HG03097 (cell line): Measurements from ENCODE around the gene CEP43.

ENCODE experiments used
- ATAC-seq: cut with Tn5 transposase; IDR thresholded peaks from one replicate; pipeline ENCODE4 v1.9.1; 2021; ENCODE audit not compliant: unreplicated experiment, low FRiP score

Gene CEP43, protein sequence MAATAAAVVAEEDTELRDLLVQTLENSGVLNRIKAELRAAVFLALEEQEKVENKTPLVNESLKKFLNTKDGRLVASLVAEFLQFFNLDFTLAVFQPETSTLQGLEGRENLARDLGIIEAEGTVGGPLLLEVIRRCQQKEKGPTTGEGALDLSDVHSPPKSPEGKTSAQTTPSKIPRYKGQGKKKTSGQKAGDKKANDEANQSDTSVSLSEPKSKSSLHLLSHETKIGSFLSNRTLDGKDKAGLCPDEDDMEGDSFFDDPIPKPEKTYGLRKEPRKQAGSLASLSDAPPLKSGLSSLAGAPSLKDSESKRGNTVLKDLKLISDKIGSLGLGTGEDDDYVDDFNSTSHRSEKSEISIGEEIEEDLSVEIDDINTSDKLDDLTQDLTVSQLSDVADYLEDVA

DNA sequence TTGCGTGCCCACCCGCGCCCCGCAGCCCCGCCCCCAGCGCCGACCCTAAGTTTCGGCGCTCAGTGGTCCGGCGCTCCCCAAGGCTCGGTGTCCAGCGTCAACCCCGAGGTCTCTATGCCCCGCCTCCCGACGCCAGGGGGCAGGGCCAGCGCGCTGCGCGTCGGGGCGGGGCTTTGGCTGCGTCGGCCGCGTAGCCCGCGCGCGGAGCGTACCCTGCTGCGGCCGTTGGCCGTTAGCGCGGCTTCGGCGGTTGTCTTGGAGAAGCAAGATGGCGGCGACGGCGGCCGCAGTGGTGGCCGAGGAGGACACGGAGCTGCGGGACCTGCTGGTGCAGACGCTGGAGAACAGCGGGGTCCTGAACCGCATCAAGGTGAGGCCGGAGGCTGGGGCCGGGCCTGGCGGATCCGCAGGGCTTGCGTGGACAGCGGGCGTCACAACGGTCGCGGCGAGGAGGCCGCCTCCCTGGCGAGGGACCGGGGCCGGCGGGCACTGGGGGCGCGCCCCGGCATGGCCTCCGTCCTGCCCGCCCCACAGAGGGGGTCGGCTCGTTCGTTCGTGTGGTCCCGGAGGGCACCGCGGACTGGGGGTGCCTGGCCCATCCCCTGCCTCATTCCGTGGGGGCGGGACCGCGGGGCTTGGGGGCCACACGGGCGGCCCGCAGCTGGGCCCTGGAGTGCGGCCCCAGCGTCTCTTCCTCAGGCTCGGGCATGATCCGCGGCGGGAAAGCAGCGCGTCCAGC lies at the start of gene CEP43:
Gene CEP43 (plus strand): TSS at position 253 of the 739 bp plus-strand sequence. CDS start 16 bp downstream, at position 269.
- peak; percentile 89 for ATAC-seq

DNA sequence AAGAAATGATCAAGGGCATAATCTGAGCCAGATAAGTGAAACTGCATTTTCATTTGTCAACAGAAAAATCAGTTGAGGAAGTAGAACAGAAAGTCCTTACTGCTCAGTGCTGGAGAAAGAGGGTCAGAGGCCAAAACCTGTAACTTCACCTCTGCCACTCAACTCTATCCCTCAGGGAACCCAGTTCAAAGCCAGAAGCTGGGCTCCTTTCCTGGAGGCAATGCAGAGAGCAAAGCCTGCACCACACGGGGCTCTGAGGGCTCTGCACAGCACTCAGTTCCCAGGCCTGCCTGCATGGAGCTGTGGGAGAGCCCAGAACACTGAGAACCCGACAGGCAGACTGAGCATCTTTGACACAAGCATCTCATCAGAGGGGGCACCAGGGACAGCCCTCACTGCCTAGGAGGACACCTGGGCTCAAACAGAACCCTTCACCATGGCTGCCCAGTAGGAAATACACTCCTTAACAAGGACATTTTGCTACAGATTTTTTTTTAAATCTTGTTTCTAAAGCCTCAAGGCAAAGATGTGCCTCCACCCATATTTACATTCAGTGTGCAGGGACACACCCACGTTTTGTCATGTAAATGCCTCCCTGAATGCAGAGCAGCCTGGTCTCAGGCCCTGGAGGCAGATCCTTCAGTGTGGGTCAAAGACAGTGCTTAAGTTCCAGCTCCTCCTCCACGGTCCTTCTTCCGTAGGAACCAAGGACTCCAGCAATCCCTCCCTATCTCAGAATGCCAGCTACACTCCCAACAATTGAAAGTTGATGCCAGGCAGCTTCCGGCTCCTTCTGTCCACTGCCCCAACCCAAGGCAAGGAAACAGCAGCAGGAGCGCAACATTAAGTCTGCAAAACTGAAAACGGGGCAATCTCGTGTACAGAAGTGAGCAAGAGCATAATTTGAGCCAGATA lies 49.4 kb upstream of the CEP43 start:
- no peak for ATAC-seq

DNA sequence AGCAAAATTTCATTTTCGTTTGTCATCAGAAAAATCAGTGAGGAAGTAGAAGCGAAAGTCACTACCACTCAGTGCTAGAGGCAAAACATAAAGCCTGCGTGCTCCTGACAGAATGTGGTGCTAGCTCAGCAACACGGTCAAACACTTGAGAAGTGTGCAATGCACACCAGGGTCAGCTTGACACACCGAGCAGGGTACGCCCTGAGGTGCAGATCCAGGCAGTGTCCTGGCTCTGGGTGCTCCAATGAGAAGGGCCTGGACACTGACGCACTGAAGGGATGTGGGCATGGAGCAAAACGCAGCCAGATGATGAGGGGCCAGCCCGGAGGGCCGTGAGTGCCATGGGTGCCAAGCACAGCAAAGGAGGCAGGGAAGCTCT lies 48.8 kb upstream of the CEP43 start:
- ATAC-seq, result peak; percentile 40

DNA sequence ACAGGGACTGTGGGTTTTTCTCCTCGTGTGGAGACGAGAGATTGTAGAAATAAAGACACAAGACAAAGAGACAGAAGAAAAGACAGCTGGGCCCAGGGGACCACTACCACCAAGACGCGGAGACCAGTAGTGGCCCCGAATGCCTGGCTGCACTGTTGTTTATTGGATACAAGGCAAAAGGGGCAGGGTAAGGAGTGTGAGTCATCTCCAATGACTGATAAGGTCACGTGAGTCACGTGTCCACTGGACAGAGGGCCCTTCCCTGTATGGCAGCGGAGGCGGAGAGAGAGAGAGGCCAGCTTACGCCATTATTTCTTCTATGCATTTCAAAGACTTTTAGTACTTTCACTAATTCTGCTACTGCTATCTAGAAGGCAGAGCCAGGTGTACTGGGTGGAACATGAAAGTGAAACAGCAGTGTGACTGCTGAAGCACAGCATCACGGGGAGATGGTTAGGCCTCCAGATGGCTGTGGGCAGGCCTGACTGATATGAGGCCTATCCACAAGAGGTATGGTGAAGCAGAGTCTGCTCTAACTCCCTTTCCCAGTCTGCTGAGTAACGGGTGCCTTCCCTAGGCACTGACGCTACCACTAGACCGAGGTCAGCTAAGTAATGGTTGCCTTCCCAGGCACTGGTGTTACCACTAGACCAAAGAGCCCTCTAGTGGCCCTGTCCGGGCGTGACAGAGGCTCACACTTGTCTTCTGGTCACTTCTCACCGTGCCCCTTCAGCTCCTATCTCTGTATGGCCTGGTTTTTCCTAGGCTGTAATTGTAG lies 48.1 kb upstream of the CEP43 start:
- ATAC-seq, result peak; percentile 92

DNA sequence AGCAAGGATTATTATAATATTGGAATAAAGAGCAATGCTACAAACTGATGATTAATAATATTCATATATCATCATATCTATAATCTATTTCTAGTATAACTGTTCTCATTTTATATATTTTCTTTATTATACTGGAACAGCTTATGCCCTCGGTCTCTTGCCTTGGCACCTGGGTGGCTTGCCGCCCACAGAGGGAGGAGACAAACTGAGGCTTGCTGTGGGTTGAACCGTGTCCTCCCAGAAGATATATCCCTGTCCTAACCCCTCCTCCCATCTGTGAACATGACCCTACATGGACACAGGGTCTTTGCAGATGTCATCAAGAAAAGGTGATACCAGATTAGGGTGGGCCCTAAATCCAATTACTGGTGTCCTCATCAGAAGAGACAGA lies 47.5 kb upstream of the CEP43 start:
- ATAC-seq, result no peak

DNA sequence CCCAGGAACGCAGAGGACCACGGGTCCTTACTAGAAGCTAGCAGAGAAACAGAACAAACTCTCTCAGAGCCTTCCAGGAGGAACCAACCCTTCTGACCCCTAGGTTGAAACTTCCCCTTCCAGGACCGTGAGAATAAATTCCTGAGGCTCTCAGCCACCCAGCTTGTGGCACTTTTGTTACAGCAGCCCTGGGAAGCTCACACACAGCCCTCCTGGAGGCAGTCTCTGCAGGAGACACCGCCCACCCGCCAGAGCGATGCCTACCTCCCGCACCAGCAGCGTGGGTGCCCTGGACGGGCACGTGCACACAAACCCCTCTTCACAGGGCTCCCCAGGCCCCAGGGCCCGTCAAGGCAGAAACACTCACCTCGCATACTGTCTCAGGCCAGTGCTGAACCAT lies 47.1 kb upstream of the CEP43 start:
- ATAC-seq, result no peak

DNA sequence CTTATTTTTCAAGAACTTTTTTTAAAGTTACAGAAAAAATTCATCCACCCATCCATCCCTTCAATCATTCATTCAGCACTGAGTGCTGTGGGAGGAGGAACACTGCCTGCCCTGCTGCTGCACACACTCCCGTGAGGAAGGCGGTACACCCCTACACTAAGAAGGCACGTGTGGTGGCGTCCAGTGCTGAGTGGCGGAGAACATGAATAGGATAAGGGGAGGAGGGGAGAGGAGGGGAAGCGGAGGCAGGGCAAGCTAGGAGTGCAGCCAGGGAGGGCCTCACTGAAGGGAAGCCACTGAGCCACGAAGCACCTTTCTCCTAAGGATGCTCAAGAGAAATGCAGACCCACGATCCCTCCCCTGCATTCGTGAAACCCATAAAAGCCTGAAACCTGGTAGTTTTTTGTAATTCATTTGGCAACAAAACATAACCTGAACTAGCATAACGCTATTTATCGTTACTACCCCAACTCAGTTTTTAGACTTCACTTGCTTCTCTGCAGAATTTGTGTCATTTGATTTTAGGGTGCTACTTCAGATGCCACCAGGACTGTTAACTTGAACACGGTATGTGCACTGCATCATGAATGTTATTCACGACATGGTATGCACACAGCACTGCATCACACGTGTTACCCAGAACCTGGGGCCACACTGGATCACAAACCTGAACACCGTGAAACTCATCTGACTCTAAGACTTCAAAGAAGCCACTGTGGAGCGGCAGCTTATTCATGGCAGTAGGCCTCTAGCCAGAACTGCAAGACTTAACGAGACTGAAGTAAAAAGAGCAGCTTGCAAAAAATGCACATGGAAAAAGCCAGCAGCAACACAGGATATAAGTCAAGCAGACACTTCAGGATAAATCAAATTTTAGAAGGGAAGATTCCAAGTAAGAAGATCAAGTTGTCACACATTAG lies 46.4 kb upstream of the CEP43 start:
- ATAC-seq, result no peak

DNA sequence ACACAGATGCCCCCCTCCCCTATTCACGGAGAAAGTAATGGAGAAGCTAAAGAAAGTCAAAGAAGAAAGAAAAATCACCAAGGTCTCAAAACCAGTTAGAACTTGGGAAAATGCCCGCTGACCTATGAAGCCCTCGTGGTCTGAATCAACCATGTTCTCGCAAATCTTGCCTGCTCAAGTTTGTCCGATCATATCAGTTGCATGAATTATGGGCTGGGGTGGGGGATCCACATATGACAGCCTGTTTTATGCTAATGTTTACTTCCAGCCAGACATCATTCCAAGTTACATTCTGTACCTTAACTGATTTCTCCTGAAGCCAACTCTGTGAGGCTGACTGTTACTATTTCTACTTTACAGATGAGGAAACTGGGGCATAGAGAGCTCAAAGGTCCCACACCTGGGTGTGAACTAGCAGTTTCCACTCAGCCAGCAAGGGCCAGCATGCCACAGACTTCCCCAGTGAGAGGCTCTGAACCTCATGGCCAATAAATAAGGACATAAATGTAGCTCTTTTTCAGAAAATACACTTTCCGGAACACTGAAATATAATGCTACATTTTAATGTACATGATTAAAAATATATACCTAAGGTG lies 45.0 kb upstream of the CEP43 start:
- ATAC-seq, result no peak

DNA sequence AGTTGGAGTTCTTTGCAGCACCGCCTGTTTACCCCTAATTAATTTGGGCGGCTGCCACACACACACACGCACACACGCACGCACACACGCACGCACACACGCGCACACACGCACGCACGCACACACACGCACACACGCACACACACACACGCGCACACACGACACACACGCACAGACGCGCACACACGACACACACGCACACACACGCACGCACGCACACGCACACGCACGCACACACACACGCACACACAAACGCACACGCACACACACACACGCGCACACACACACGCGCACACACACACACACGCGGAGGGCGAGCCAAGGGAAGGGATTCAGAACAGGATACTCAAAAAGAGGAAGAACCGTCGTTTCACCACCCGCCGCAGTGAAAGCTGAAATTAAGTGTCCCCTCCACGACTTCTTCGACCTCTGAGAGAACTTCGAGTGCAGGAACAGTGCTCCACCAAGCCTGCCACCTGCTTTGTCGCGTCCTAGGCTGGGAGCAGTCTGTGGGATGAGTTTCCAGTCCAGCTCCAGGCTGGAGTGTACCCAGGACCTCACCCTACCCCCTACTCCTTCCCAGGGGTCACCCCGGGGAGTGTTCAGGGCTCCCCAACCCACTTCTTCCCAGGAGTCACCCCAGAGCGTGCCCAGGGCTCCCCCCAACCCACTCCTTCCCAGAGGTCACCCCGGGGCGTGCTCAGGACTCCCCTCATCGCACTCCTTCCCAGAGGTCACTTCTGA lies 43.9 kb upstream of the CEP43 start:
- ATAC-seq, result no peak

DNA sequence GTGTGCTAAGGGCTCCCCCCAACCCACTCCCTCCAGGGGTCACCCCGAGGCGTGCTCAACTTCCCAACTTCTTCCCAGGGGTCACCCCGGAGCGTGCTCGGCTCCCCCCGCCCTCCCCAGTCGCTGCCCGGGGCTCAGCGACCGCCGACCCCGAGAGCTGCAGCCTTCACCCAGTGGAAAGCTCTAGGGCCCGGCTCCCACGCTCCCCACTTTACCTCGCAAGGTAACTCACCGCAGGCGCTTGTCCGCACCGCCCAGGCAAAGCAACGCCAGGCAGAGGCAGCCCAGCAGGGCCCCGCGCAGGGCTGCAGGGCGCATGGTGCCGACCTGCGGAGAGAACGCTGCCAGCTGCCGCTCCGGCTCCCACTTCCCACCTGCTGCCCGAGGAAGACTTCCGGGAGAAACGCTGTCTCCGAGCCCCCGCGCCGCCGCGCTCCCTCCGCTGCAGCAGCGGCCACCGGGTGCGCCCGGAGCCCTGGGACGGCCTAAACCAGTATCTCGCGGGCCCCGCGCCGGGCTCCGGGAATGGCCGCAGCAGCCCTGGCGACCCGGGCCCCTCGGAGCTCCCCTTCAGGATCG lies 43.2 kb upstream of the CEP43 start:
- ATAC-seq, result peak; percentile 3

DNA sequence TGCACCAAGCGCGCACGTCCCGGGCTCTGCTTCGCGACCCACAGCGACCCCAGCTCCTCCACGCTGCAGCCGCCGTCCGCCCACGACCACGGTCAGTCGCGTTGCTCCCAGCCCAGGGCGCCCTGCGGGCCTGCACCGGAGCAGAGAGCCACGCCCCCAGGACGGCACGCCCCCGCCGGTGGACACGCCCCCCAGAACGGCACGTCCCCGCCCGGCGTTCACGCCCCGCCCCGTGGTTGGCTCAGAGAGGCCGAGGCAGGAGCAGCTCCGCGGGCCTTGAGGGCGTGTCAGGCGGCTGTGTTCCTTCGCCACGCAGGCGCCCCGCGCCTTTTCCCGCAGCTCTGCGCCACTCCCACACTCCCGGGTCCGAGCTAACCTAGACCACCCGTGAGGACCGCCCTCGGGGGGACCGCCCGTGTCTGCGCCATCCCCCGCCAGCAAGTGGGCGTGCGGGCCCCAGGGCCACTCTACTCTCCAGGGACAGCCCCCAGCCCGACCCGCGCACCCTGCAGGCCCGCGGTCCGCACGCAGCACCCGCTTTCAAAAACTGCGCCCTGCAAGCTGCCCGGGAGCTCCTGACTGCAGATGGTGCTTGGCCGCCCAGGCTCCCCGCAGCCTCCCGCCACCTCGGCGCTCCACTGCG lies 42.6 kb upstream of the CEP43 start, which contains the start of gene RNASET2:
Gene RNASET2 (minus strand): TSS at position 107 of the 643 bp plus-strand sequence. CDS start 368 bp downstream, outside the sequence.
- ATAC-seq, result peak; percentile 60

DNA sequence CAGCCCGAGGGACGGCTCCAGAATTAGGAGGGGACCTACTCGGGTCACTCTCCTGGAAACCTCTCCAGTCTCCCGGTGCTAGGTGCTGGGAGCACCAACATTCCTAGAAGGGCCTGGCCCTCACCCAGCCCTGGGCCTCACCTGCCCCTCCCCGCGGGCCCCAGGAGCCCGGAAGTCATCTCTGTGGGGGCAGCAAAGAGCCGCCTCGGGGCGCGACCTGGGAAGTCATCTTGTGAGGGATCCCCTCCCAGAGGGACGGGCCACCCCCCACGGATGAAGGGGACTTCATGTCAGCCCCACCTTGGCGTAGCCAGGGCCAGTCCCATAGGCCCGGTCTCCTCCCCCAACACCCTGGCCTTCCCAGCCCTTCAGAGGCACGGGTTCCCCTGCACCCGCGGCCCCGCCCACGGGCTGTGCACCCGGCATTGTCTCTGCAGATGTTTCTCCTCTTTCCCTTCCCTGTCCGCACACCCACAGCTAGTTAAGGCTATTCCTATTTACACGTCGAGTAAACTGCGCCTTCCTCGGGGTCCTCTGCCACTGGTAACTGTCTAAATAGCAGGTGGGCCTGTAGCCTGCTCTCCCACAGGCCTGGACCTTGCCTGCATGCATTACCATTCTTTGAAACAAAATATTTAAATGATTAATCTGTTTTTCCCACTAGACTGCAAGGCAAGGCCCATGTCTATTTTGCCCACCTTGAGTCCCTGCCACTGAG lies 42.0 kb upstream of the CEP43 start:
- ATAC-seq, result peak; percentile 26

DNA sequence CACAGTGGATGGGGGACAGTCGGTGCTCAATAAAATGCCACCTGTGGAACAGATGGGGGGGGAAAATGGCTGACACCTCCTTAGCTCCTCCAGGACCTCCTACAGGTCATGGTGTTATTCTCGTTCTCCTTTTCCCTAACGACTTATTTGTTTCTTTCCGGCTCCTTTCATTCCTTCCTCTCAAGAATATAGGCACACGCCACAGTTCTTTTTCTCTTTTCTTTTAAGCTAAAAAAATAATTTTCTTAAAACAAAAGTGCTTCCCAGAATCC lies 41.5 kb upstream of the CEP43 start:
- ATAC-seq, result no peak

DNA sequence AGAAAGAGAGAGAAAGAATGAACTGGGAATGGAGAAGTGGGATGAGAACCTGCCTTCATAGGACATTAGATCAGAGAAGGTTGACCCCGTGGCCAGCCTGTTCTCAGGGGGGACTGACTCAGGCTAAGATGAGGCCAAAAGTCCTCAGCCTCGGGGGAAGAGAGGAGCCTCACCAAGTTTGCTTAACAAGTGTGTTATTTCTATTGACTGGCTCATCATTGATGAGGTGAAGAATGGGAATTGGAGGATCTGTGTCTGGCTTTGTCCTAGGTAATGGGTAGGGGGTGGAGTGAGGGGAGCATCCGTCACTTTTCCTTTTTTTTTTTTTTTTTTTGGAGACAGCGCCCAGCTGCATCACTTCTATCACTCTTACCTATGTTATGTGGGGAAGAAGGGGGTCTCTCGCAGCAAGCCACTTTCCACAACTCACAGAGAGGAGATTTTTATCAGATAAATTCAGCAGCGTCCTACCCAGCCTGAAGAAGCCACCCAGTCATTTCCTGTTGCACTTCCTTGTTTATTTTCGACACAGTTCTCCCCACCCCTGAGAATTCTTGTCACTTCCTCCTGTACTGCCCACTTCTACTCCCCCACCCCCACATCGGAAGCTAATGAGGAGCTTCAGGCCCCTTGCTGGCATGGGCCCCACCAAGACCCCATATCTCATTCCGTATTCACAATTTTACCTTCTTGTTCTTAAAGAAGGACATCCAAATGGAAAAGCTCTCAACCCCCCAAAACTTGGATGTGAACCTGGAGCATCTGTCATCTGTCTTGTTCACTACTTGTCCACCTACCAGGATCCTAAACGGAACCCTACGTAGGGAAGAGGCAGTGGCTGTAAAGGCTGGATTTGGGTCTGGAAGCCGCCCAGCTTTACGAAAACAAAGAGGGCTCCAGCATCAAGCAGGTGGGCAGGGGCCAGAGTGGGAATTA lies 40.0 kb upstream of the CEP43 start:
- ATAC-seq, result no peak

DNA sequence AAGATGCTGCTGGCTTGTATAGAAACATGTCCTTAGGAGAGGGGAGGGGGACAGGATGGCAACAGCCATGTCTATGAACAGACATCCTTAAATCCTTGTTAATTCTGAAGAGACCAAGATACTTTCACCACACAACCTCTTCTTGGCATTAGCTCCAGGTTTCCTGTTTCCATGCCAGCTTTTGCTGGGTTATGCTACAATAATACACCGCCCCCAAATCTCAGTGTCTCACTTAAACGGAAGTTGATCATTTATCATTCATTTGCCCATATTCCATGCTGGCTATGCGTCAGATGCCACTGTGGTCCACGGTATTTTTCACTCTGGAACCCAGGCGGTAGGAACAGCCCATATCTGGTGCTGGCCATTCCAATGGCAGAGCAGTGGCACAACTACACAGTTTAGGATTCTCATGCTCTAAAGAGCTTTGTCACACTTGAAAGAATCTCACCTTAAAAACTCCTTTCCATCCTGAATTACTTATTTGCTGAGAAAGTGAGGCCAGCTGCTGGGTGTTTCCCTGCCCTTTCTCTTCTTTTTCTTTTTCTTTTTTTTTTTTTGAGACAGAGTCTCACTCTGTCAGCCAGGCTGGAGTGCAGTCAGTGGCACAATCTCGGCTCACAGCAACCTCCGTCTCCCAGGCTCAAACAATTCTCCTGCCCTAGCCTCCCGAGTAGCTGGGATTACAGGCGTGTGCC lies 39.1 kb upstream of the CEP43 start:
- ATAC-seq, result no peak
